GM12873 (cell line): ENCODE results near the gene NOC2L.
A peak's percentile ranks its signal among the peaks of the same experiment; 100 is the strongest.

Experiments
- CTCF ChIP-seq: IDR thresholded peaks from 2 replicates; pipeline ENCODE4 v1.5.1; 2012; ENCODE audit warnings: low read depth, mild to moderate bottlenecking, moderate library complexity, low read length, control low read depth; ENCODE audit not compliant: insufficient read depth; ENCODE audit errors: missing control alignments

NOC2L gene

GRCh38 chr1:955474-955873 is 3.6 kb downstream of the NOC2L start:
- no peak for TF ChIP-seq CTCF

GRCh38 chr1:954927-955326 is 4.1 kb downstream of the NOC2L start:
- TF ChIP-seq CTCF: no peak

- TF ChIP-seq CTCF: no peak
Observed at GRCh38 chr1:953524-954320, 5.3 kb downstream of the NOC2L start.

GRCh38 chr1:952603-953002 is 6.5 kb downstream of the NOC2L start:
- no peak for TF ChIP-seq CTCF

- no peak for TF ChIP-seq CTCF
Observed at GRCh38 chr1:952201-952600, 6.9 kb downstream of the NOC2L start.

GRCh38 chr1:951364-951763 is 7.7 kb downstream of the NOC2L start:
- peak; percentile 12 for TF ChIP-seq CTCF

- no peak for TF ChIP-seq CTCF
Observed at GRCh38 chr1:950881-951280, 8.2 kb downstream of the NOC2L start.
